ENCODE data around the gene PRAC2.
A peak's percentile ranks its signal among the peaks of the same experiment; 100 is the strongest.

The PRAC2 gene

DNA sequence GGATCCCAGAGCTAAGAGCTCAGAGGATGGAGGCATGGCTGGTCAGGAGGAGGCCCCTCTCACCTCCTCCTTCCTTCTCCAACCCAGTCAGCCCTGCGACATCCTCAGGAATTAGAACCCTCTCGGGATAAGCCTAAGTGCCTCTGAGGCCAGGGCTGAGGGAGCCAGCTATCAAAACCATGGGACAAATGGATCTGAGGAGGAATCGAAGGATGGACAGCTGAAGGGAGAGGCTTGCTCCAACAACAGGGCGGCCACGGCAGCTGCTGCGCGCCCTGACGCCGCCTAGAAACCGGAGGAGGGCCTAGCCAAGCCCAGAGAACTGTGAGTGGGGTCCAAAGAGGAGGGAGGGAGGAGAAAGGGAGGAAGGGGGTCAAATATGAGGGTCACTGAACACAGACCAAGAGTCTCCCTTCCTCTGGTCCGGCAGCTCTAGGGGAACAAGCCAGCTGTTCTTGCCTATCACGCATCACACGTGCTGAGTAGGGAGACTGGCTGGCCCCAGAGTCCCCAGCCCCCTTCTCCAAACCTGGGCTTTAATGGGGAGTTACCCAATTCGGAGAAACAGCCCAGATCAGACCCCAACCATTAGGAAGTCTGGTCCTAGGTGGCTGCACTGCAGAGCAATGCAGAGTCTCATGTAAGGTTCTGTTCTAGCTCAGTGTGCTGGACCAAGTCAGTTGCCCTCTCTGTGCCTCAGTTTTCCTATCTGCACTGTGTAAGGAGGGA is 11.5 kb downstream of the PRAC2 start:
- ATAC-seq: peak; percentile 14; the same call in 2 of the 3 replicates
- no peak for TF ChIP-seq ESRRG (CRISPR knock-in tag; IDR thresholded peaks at IDR 0.05)

DNA sequence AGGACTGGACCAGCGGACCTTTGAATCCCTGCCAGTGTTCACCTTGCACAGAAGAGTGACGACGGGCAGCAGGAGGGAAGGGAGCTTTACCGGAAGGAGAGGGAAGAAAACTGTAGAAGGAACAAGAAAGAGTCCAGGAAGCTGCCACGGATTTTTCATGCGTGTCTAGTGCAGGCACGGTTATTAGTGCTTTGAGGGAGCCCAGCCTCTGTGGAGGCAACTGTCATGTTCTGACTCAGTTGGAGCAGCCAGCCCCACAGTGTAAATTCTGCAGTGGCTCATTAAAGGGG is 12.0 kb downstream of the PRAC2 start:
- no peak for ATAC-seq
- no peak for TF ChIP-seq ZNF565 (CRISPR knock-in tag; conservative IDR thresholded peaks at IDR 0.05; ENCODE audit: low read depth)
- TF ChIP-seq OSR1 (CRISPR knock-in tag; IDR thresholded peaks at IDR 0.05): no peak
- TF ChIP-seq BACH2 (CRISPR knock-in tag; IDR thresholded peaks at IDR 0.05; ENCODE audit: borderline replicate concordance): no peak
- TF ChIP-seq TCF4 (CRISPR knock-in tag; IDR thresholded peaks at IDR 0.05; ENCODE audit: borderline replicate concordance): no peak
- TF ChIP-seq GLIS3 (CRISPR knock-in tag; IDR thresholded peaks at IDR 0.05): no peak
- TF ChIP-seq, protein P1, sequence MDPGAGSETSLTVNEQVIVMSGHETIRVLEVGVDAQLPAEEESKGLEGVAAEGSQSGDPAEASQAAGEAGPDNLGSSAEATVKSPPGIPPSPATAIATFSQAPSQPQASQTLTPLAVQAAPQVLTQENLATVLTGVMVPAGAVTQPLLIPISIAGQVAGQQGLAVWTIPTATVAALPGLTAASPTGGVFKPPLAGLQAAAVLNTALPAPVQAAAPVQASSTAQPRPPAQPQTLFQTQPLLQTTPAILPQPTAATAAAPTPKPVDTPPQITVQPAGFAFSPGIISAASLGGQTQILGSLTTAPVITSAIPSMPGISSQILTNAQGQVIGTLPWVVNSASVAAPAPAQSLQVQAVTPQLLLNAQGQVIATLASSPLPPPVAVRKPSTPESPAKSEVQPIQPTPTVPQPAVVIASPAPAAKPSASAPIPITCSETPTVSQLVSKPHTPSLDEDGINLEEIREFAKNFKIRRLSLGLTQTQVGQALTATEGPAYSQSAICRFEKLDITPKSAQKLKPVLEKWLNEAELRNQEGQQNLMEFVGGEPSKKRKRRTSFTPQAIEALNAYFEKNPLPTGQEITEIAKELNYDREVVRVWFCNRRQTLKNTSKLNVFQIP (CRISPR knock-in tag; IDR thresholded peaks at IDR 0.05; ENCODE audit: borderline replicate concordance, low read depth): no peak
- no peak for TF ChIP-seq PPARA (CRISPR knock-in tag; IDR thresholded peaks at IDR 0.05; ENCODE audit: borderline replicate concordance)
- no peak for TF ChIP-seq ZNF70 (CRISPR knock-in tag; IDR thresholded peaks at IDR 0.05)

DNA sequence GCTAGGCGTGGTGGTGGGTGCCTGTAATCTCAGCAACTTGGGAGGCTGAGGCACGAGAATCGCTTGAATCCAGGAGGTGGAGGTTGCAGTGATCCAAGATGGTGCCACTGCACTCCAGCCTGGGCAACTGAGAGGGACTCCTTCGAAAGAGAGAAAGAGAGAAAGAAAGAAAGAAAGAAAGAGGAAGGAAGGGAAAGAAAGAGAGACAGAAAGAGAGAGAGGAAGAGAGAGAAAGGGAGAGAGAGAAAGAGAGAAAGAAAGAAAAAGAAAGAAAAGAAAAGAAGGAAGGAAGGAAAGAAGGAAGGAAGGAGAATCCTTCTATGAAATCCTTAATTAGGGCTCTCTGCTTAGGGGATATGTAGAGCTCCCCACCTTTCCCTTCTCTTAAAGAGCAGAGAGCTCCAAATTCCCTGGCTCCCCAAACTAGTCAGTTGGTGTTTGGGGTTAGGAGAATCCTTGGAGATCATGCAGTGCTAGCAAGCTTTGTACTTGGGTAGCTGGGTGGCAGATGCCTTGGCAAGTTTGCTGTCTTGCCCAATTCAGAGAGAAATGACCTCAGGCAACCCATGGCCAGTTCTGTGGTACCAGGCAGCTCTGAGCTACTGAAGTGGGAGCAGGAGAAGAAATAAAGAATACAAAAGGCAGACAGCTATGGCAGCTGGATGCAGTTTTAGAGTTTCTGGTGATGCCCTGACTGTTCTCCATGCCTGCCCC is 14.5 kb downstream of the PRAC2 start:
- no peak for ATAC-seq
- TF ChIP-seq PPARA (CRISPR knock-in tag; IDR thresholded peaks at IDR 0.05; ENCODE audit: borderline replicate concordance): no peak
- TF ChIP-seq ZNF70 (CRISPR knock-in tag; IDR thresholded peaks at IDR 0.05): no peak
- no peak for TF ChIP-seq ZNF8 (CRISPR knock-in tag; IDR thresholded peaks at IDR 0.05)

DNA sequence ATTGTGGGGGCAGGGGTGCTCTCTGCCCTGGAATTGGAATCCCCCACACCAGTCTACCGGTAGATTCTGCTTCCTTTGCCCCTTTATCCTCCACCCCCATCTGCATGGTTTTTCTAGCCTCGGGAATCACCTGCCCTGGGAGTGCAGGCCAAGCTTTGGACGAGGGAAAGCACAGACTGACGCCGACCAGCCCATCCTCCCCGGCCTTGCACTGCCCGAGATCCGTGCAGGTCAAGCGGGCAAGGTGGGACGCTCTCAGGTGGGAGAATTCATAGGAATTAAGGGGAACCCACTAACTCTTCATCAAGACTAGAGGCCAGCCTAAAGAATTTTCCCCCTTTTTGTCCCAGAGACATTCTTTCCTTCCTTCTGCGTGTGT is 15.4 kb downstream of the PRAC2 start:
- ATAC-seq: no peak
- TF ChIP-seq ZFP3 (CRISPR knock-in tag; IDR thresholded peaks at IDR 0.05) (no peak), ZNF565 (CRISPR knock-in tag; conservative IDR thresholded peaks at IDR 0.05; ENCODE audit: low read depth) (no peak), TOX (CRISPR knock-in tag; IDR thresholded peaks at IDR 0.05; ENCODE audit: borderline replicate concordance) (no peak), ZNF8 (CRISPR knock-in tag; IDR thresholded peaks at IDR 0.05) (no peak), ZC3H10 (CRISPR knock-in tag; IDR thresholded peaks at IDR 0.05) (no peak), ESRRG (CRISPR knock-in tag; IDR thresholded peaks at IDR 0.05) (no peak), CSDC2 (CRISPR knock-in tag; IDR thresholded peaks at IDR 0.05) (no peak), SNAI2 (CRISPR knock-in tag; IDR thresholded peaks at IDR 0.05) (no peak), BACH2 (CRISPR knock-in tag; IDR thresholded peaks at IDR 0.05; ENCODE audit: borderline replicate concordance) (no peak), OSR1 (CRISPR knock-in tag; IDR thresholded peaks at IDR 0.05) (no peak), ZFP30 (CRISPR knock-in tag; IDR thresholded peaks at IDR 0.05) (no peak), TCF4 (CRISPR knock-in tag; IDR thresholded peaks at IDR 0.05; ENCODE audit: borderline replicate concordance) (no peak)
- TF ChIP-seq, protein P1 (CRISPR knock-in tag; IDR thresholded peaks at IDR 0.05; ENCODE audit: borderline replicate concordance, low read depth): no peak
- TF ChIP-seq, protein P2, sequence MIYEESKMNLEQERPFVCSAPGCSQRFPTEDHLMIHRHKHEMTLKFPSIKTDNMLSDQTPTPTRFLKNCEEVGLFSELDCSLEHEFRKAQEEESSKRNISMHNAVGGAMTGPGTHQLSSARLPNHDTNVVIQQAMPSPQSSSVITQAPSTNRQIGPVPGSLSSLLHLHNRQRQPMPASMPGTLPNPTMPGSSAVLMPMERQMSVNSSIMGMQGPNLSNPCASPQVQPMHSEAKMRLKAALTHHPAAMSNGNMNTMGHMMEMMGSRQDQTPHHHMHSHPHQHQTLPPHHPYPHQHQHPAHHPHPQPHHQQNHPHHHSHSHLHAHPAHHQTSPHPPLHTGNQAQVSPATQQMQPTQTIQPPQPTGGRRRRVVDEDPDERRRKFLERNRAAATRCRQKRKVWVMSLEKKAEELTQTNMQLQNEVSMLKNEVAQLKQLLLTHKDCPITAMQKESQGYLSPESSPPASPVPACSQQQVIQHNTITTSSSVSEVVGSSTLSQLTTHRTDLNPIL (CRISPR knock-in tag; IDR thresholded peaks at IDR 0.05; ENCODE audit: low read depth): no peak

- no peak; the same call in 2 of the 3 replicates for ATAC-seq
- TF ChIP-seq GLIS3 (CRISPR knock-in tag; IDR thresholded peaks at IDR 0.05) (no peak), CSRNP3 (CRISPR knock-in tag; IDR thresholded peaks at IDR 0.05) (no peak), ZNF70 (CRISPR knock-in tag; IDR thresholded peaks at IDR 0.05) (no peak), ZFP30 (CRISPR knock-in tag; IDR thresholded peaks at IDR 0.05) (no peak), RARB (CRISPR knock-in tag; IDR thresholded peaks at IDR 0.05) (no peak), ESRRG (CRISPR knock-in tag; IDR thresholded peaks at IDR 0.05) (no peak), CSDC2 (CRISPR knock-in tag; IDR thresholded peaks at IDR 0.05) (no peak), ZNF8 (CRISPR knock-in tag; IDR thresholded peaks at IDR 0.05) (no peak), TOX (CRISPR knock-in tag; IDR thresholded peaks at IDR 0.05; ENCODE audit: borderline replicate concordance) (no peak), ZC3H10 (CRISPR knock-in tag; IDR thresholded peaks at IDR 0.05) (no peak), TCF4 (CRISPR knock-in tag; IDR thresholded peaks at IDR 0.05; ENCODE audit: borderline replicate concordance) (no peak), ZFP3 (CRISPR knock-in tag; IDR thresholded peaks at IDR 0.05) (no peak), PPARA (CRISPR knock-in tag; IDR thresholded peaks at IDR 0.05; ENCODE audit: borderline replicate concordance) (no peak), ZNF565 (CRISPR knock-in tag; conservative IDR thresholded peaks at IDR 0.05; ENCODE audit: low read depth) (no peak)
- TF ChIP-seq, protein P1 (CRISPR knock-in tag; IDR thresholded peaks at IDR 0.05; ENCODE audit: borderline replicate concordance, low read depth): no peak
- TF ChIP-seq, protein P2 (CRISPR knock-in tag; IDR thresholded peaks at IDR 0.05; ENCODE audit: low read depth): no peak
These were observed 16.0 kb downstream of the PRAC2 start for GRCh38 chr17:48738803-48739526.
